NCI-H2107 (cell line): Measurements from ENCODE around the gene MEGF8.

ENCODE experiments used
- DNase-seq: peaks from one replicate; lab custom pipeline; 2025; lab: John Stamatoyannopoulos, UW

The MEGF8 gene

GRCh38 chr19:42420055-42420544, 94.7 kb downstream of the MEGF8 start:
- no peak for DNase-seq

GRCh38 chr19:42421101-42421500, 95.7 kb downstream of the MEGF8 start:
- no peak for DNase-seq

GRCh38 chr19:42421591-42422031, 96.2 kb downstream of the MEGF8 start:
- DNase-seq = no peak

GRCh38 chr19:42422092-42422900, 96.9 kb downstream of the MEGF8 start:
- no peak for DNase-seq

- no peak for DNase-seq
Observed at GRCh38 chr19:42422901-42423461, 97.5 kb downstream of the MEGF8 start.

- DNase-seq = peak; percentile 44
Observed at GRCh38 chr19:42423462-42424344, 98.3 kb downstream of the MEGF8 start.

GRCh38 chr19:42424345-42424707, 98.9 kb downstream of the MEGF8 start:
- DNase-seq = no peak

- DNase-seq = no peak
Observed at GRCh38 chr19:42424712-42425131, 99.3 kb downstream of the MEGF8 start.

GRCh38 chr19:42426643-42427042, 101.2 kb downstream of the MEGF8 start:
- no peak for DNase-seq

GRCh38 chr19:42427313-42427712, 101.9 kb downstream of the MEGF8 start, which contains the start of gene LIPE:
Gene LIPE, minus strand, starts transcription at chr19:42427388. Its CDS starts 239 bp downstream, at chr19:42427149.
- no peak for DNase-seq
